Measurements from ENCODE around the gene AKNAD1.
A peak's percentile ranks its signal among the peaks of the same experiment; 100 is the strongest.

AKNAD1 gene

GRCh38 chr1:108882837-108883236 is 25.9 kb upstream of the AKNAD1 start:
- no peak for DNase-seq (ENCODE audit: low read depth)
- Histone ChIP-seq H3K4me1 (ENCODE audit: control insufficient read depth, insufficient read depth, low read length) (peaks cover 15% of the 10 kb centered on the region), H3K36me3 (ENCODE audit: control insufficient read depth, insufficient read depth, low read length, severe bottlenecking) (no peaks in the 10 kb centered on the region), H3K9me3 (ENCODE audit: control insufficient read depth, low read length) (no peaks in the 10 kb centered on the region), H3K9ac (ENCODE audit: low read length) (no peak overlapping the region), H3K4me3 (ENCODE audit: low read length) (no peak overlapping the region), H3K27me3 (replicated peaks; ENCODE audit: control insufficient read depth, insufficient read depth, low read length) (no peaks in the 10 kb centered on the region)

- H3K9ac ChIP-seq (ENCODE audit: low read length) = no peak overlapping the region
- no peaks in the 10 kb centered on the region for H3K9me3 ChIP-seq (ENCODE audit: control insufficient read depth, low read length)
- H3K4me1 ChIP-seq (ENCODE audit: control insufficient read depth, insufficient read depth, low read length) = peaks cover 16% of the 10 kb centered on the region
- H3K4me3 ChIP-seq (ENCODE audit: low read length) = no peak overlapping the region
- peak; percentile 65 for DNase-seq (ENCODE audit: low read depth)
- no peaks in the 10 kb centered on the region for H3K27me3 ChIP-seq (replicated peaks; ENCODE audit: control insufficient read depth, insufficient read depth, low read length)
- no peaks in the 10 kb centered on the region for H3K36me3 ChIP-seq (ENCODE audit: control insufficient read depth, insufficient read depth, low read length, severe bottlenecking)
Measured at GRCh38 chr1:108881369-108881768, 24.5 kb upstream of the AKNAD1 start.

- Histone ChIP-seq H3K36me3 (ENCODE audit: control insufficient read depth, insufficient read depth, low read length, severe bottlenecking) (no peaks in the 10 kb centered on the region), H3K27me3 (replicated peaks; ENCODE audit: control insufficient read depth, insufficient read depth, low read length) (no peaks in the 10 kb centered on the region), H3K9me3 (ENCODE audit: control insufficient read depth, low read length) (no peaks in the 10 kb centered on the region), H3K4me1 (ENCODE audit: control insufficient read depth, insufficient read depth, low read length) (peaks cover 16% of the 10 kb centered on the region), H3K4me3 (ENCODE audit: low read length) (no peak overlapping the region), H3K9ac (ENCODE audit: low read length) (no peak overlapping the region)
- DNase-seq (ENCODE audit: low read depth) = peak; percentile 10
Measured at GRCh38 chr1:108880850-108881249, 24.0 kb upstream of the AKNAD1 start.

GRCh38 chr1:108878678-108879077 is 21.8 kb upstream of the AKNAD1 start:
- DNase-seq (ENCODE audit: low read depth) = no peak
- Histone ChIP-seq H3K9ac (ENCODE audit: low read length) (no peak overlapping the region), H3K4me1 (ENCODE audit: control insufficient read depth, insufficient read depth, low read length) (peaks cover 16% of the 10 kb centered on the region), H3K36me3 (ENCODE audit: control insufficient read depth, insufficient read depth, low read length, severe bottlenecking) (no peaks in the 10 kb centered on the region), H3K9me3 (ENCODE audit: control insufficient read depth, low read length) (no peaks in the 10 kb centered on the region), H3K27me3 (replicated peaks; ENCODE audit: control insufficient read depth, insufficient read depth, low read length) (no peaks in the 10 kb centered on the region), H3K4me3 (ENCODE audit: low read length) (peak overlapping the region; percentile 93)

GRCh38 chr1:108878160-108878469 is 21.2 kb upstream of the AKNAD1 start:
- no peaks in the 10 kb centered on the region for H3K27me3 ChIP-seq (replicated peaks; ENCODE audit: control insufficient read depth, insufficient read depth, low read length)

GRCh38 chr1:108877348-108878159 is 20.7 kb upstream of the AKNAD1 start:
- peak overlapping the region; percentile 93 for H3K4me3 ChIP-seq (ENCODE audit: low read length)
- DNase-seq (ENCODE audit: low read depth) = peak; percentile 72
- no peaks in the 10 kb centered on the region for H3K9me3 ChIP-seq (ENCODE audit: control insufficient read depth, low read length)
- H3K9ac ChIP-seq (ENCODE audit: low read length) = peak overlapping the region; percentile 85
- peaks cover 16% of the 10 kb centered on the region for H3K4me1 ChIP-seq (ENCODE audit: control insufficient read depth, insufficient read depth, low read length)
- H3K27me3 ChIP-seq (replicated peaks; ENCODE audit: control insufficient read depth, insufficient read depth, low read length) = no peaks in the 10 kb centered on the region
- H3K36me3 ChIP-seq (ENCODE audit: control insufficient read depth, insufficient read depth, low read length, severe bottlenecking) = no peaks in the 10 kb centered on the region

More at GRCh38 chr1:108878160-108878469, 21.2 kb upstream of the AKNAD1 start:
- no peak for DNase-seq (ENCODE audit: low read depth)
- peak overlapping the region; percentile 85 for H3K9ac ChIP-seq (ENCODE audit: low read length)
- H3K9me3 ChIP-seq (ENCODE audit: control insufficient read depth, low read length) = no peaks in the 10 kb centered on the region
- H3K36me3 ChIP-seq (ENCODE audit: control insufficient read depth, insufficient read depth, low read length, severe bottlenecking) = no peaks in the 10 kb centered on the region
- peak overlapping the region; percentile 93 for H3K4me3 ChIP-seq (ENCODE audit: low read length)
- peaks cover 16% of the 10 kb centered on the region for H3K4me1 ChIP-seq (ENCODE audit: control insufficient read depth, insufficient read depth, low read length)

- Histone ChIP-seq H3K4me3 (ENCODE audit: low read length) (no peak overlapping the region), H3K36me3 (ENCODE audit: control insufficient read depth, insufficient read depth, low read length, severe bottlenecking) (no peaks in the 10 kb centered on the region), H3K9me3 (ENCODE audit: control insufficient read depth, low read length) (no peaks in the 10 kb centered on the region), H3K9ac (ENCODE audit: low read length) (no peak overlapping the region), H3K27me3 (replicated peaks; ENCODE audit: control insufficient read depth, insufficient read depth, low read length) (no peaks in the 10 kb centered on the region), H3K4me1 (ENCODE audit: control insufficient read depth, insufficient read depth, low read length) (no peaks in the 10 kb centered on the region)
- DNase-seq (ENCODE audit: low read depth) = no peak
Measured at GRCh38 chr1:108871050-108871724, 14.3 kb upstream of the AKNAD1 start.

GRCh38 chr1:108865316-108865910 is 8.5 kb upstream of the AKNAD1 start:
- H3K4me3 ChIP-seq (ENCODE audit: low read length) = no peak overlapping the region
- no peaks in the 10 kb centered on the region for H3K36me3 ChIP-seq (ENCODE audit: control insufficient read depth, insufficient read depth, low read length, severe bottlenecking)
- no peak for DNase-seq (ENCODE audit: low read depth)
- no peaks in the 10 kb centered on the region for H3K4me1 ChIP-seq (ENCODE audit: control insufficient read depth, insufficient read depth, low read length)
- no peak overlapping the region for H3K9ac ChIP-seq (ENCODE audit: low read length)
- H3K27me3 ChIP-seq (replicated peaks; ENCODE audit: control insufficient read depth, insufficient read depth, low read length) = no peaks in the 10 kb centered on the region
- H3K9me3 ChIP-seq (ENCODE audit: control insufficient read depth, low read length) = no peaks in the 10 kb centered on the region

- Histone ChIP-seq H3K36me3 (ENCODE audit: control insufficient read depth, insufficient read depth, low read length, severe bottlenecking) (no peaks in the 10 kb centered on the region), H3K4me1 (ENCODE audit: control insufficient read depth, insufficient read depth, low read length) (no peaks in the 10 kb centered on the region), H3K9ac (ENCODE audit: low read length) (no peak overlapping the region), H3K9me3 (ENCODE audit: control insufficient read depth, low read length) (no peaks in the 10 kb centered on the region), H3K4me3 (ENCODE audit: low read length) (no peak overlapping the region), H3K27me3 (replicated peaks; ENCODE audit: control insufficient read depth, insufficient read depth, low read length) (no peaks in the 10 kb centered on the region)
- no peak for DNase-seq (ENCODE audit: low read depth)
Measured at GRCh38 chr1:108863984-108864383, 7.1 kb upstream of the AKNAD1 start.

- no peak overlapping the region for H3K9ac ChIP-seq (ENCODE audit: low read length)
- no peaks in the 10 kb centered on the region for H3K4me1 ChIP-seq (ENCODE audit: control insufficient read depth, insufficient read depth, low read length)
- DNase-seq (ENCODE audit: low read depth) = no peak
- no peak overlapping the region for H3K4me3 ChIP-seq (ENCODE audit: low read length)
- H3K36me3 ChIP-seq (ENCODE audit: control insufficient read depth, insufficient read depth, low read length, severe bottlenecking) = no peaks in the 10 kb centered on the region
- H3K27me3 ChIP-seq (replicated peaks; ENCODE audit: control insufficient read depth, insufficient read depth, low read length) = no peaks in the 10 kb centered on the region
- H3K9me3 ChIP-seq (ENCODE audit: control insufficient read depth, low read length) = no peaks in the 10 kb centered on the region
Measured at GRCh38 chr1:108862698-108863477, 6.0 kb upstream of the AKNAD1 start.

Measured in adipocyte (in vitro differentiated cells).